NCI-H748 (cell line): ENCODE measurements around the gene SP140L.
"Not testable (repeated sequence)": the region's sequence is repeated elsewhere in the genome, so short reads cannot be mapped to it uniquely, and the experiment has no call there.

Source experiments
- DNase-seq: peaks from one replicate; lab custom pipeline; 2025; ENCODE audit not compliant: unreplicated experiment; lab: John Stamatoyannopoulos, UW

Gene SP140L

DNA sequence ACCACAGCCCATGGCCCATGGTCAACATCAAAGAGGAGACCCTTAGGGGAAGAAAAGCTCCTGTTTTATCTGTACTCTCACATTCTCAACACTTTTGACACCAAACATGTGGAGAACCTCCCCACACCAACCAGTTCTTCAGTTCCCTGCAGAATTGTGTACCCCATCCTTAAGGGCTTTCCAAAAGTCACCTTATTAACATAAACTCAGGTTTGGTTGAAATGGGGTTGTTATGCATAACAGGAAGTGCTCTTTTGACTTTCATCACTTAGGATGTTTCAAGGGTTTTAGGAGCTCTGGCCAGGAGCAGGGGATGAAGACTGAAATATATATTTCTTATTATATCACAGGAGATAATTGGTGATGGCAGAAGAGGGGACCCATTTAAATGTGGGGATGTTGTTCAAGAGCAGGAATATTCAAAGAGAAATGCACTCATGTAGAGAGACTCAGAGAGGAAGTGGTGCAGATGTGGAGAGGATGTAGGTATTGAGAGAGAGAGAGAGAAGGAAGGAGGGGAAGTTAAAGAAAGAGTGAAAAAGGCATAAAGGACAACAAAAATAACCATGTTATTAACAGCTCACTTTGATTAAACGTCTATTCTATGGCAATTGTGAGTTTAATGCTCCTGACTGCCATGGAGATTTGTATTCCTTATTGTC lies 35.2 kb downstream of the SP140L start:
- no peak for DNase-seq

DNA sequence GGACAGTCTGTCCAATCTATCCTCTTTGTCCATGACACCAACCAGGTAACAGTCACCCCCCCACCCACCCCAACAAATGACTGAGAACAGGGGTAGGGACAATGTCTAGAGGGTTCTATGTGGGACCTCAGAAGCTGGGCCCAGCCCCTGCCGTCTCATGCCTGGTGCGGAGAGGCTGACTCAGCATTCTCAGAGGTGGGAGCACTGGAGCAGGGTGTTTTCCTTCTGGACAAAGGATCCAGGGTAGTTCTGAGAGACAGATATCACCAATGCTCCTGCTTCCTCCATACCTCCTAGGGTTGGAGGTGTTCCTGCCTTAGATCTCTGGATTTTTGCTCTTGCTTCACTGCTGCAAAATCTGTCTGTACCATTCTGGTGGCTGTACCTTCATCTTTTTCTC lies 55.1 kb downstream of the SP140L start:
- DNase-seq: no peak

DNA sequence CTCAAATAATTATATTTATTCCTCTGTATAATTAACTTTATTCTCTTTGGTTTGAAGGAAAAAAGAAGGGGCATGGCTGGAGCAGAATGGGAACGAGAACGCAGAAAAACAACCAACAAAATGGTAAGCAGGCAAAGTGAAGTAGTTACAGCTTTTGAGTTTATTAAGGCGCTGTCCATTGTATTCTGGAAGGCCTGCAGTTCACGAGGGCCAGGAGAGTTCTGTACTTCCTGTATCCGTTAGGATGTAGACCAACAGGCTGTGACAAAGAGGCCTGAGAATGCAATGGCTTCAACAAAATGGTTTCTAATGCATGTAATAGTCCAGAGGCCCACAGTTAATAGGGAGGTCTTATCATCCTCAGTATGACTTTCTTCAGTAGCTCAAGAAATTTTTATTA lies 56.5 kb downstream of the SP140L start:
- no peak for DNase-seq

DNA sequence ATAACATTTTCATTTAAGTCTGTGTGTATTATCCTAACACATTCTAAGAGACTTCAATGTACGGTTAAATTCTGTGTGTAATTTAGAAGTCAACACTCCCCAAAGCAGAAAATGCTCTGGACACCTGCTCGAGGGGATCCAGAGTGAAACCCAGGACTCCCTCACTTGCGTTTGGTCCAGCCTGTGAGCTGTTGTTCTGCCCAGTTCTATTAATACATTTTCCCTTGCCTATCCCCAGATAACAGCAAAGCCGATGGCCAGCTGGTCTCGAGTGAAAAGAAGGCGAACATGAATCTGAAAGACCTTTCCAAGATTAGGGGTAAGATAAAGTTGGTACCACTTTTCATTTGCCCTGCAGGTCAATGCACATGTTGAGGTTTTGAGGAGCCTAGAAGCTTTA lies 58.0 kb downstream of the SP140L start:
- DNase-seq: no peak

DNA sequence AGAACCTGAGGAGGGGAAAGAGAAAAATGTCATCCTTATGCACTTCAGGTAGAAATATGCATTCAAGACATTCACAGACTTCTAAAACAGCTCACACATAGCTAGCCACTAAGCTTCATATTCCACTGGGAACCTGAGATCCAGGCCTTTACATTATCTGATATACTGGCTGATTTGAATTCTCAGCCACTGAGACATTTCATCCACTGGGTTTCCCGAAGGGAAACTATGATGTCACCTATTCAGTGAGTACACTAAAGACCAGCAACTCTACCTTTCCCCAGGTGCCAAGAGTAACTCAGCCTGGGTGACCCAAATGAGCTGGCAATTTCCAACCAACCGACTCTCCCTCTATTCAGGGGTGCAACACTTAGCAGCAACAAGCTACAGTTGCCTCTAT lies 67.3 kb downstream of the SP140L start:
- no peak for DNase-seq

DNA sequence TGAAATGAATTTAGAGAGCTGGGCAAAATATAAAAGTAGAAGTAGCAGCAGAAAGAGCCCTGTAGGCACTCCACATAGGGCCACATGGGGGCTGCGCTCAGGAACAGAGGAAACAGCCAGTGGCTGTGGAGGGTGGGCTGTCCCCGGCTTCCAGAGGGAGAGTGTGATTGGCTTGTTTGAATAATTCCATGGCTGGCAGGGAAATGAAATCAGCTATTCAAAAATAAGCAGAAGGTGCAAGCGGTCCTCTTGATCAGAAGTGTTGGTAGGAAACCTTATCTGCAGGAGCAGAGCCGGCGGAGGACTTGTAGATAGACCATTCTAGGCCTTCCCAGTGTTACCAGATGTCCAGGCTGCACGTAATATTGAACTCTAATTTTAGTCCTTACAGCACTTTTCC lies 71.7 kb downstream of the SP140L start:
- DNase-seq: not testable (repeated sequence)

DNA sequence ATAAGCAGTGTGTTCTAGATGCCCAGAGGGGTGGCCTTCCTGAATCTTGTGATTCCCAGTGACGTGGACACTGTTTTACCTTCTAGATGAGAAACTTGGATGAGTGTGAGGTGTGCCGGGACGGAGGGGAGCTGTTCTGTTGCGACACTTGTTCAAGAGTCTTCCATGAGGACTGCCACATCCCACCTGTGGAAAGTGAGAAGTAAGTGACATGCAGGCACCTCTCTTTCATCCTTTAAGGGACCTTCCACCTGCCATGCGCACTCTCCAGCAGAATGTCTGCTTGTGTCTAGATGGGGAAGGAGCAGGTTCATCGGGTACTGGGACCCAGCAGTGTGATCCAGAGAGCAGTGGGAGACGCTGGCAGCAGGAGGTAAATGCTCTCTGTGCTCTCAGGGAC lies 73.0 kb downstream of the SP140L start:
- DNase-seq: no peak

DNA sequence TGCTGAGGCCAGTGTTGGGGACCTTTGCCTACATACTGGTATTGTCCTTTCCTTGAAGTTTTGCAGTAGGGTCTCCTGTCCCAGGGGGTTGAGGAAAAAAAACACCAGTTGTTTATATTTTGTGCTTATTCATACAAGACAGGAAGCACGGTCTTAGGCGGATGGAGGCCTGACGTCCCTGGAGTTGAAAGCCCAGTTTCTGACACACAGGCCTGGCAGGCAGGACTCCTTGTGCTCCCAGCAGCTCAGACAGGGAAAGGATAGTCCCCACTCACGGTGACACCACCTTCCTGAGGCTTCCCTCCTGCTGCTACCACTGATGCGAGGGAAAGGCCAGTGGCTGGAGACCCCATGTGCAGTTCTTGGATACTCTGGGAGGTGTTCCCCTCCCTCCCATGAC lies 73.5 kb downstream of the SP140L start:
- no peak for DNase-seq

DNA sequence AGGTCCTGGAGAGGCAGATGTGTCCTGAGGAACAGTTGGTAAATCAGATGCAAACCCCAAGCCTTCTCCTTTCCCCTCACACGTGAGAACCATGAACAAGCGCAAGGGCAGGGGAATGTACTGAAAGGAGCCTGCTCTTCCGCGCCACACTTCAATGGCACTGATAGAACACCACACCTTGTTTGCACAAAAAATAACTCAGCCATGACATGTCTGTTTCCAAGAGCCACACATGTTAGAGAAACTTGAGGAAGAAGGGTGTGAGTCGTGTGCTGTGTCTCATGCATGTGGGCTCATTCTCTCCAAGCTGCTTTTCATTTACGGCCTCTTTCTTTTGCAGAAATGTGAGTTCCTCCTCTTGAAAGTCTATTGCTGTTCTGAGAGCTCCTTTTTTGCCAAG lies 74.0 kb downstream of the SP140L start:
- DNase-seq: not testable (repeated sequence)

DNA sequence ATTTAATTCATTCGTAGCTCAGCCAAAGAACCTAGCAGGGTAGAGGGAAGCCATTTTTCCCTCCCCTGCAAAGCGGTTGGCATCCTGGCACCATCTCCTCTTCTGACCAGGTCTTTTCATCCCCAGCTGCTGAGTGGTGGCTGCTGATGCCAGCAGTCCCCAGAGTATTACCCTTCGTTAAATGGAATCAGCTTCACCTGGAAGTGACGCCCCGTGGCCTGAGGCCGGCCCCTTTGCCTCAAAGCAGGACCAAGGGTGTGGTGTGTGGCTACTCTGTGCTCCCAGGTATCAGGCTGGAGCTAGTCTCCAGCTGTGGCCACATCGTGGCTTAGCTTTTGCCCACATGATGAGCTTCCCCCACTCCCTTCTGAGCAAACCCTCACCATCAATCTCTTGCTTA lies 76.8 kb downstream of the SP140L start:
- DNase-seq: no peak

DNA sequence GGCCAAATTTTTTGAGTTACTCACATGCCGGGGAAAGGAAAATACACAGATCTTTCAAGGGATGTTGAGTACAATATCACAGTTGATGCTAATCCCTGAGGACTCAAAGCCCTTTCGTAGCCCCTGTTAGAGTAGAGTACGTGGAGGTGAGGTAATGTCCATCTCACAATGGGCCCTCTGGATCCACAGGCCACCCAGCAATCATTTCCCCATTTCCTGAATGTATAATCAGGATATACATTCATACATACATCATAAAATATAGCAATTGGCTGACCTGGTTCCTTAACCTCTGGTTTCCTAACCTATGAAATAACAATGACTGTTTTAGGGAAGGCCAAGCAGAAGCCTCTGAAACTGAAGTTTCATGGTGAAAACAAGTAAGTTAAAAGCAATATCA lies 78.8 kb downstream of the SP140L start:
- DNase-seq: no peak

DNA sequence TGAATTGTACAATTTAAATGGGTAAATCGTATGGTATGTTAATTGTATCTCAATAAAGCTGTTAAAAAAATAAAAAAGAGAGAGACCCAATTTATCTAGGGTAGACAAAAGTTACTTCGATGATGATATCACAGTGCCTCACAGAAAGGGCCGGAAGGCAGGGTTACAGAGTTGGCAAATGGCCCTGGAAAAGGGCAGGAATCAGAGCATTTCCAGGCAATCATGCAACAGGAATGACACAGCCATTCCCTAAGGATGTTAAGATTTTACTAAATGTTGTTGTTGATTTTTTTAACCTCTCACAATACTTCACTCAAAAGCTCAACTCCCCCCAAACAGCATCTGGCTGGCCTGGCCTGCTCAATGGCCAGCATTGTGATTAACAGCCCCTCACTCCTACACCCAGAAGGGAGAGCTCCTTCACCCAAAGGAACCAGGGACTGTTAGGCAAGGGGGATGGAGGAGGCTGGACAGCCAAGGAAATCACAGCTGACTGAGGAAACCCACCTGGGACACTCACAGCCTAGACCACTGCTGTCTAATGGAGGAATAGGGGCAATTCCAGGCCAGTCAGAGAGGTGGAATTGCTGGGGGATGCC lies 81.3 kb downstream of the SP140L start:
- DNase-seq: no peak

DNA sequence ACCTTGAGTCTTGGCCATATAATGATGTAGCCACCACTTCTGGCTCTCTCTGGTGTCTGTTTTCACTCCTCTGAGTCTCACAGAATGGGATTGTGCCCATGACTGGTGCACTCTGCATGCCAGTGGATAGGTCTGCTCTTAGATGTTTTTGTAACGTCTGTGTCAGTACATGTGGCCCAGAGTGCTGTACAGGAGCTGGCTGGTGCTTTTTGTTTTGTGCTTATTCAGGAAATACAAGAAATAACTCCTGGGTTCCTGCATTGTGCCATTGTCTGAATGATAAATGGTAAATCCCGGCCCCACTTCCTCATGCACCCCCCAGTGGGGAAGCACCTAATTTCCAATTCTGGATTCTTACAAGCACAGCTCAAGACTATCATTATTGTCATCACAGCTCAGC lies 82.3 kb downstream of the SP140L start:
- not testable (repeated sequence) for DNase-seq

DNA sequence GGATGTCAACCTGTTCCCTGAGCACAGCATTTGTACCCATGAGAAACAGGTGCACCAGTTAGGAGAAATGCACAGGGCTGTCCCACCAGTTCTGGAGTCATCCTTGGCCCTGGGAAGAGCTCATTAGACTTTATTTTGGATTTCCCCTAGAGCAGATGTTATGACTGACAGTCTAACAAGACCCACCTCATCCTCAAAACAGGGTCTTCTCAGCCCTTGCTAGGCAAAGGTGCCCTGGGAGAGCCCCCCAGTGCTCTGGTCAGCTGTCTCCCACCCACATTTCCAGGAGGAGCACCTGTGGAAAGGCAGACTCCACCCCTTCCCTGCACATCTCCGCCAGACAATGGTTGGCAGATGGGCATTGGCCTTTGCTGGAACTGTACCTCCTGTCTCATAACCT lies 83.3 kb downstream of the SP140L start:
- DNase-seq: no peak

DNA sequence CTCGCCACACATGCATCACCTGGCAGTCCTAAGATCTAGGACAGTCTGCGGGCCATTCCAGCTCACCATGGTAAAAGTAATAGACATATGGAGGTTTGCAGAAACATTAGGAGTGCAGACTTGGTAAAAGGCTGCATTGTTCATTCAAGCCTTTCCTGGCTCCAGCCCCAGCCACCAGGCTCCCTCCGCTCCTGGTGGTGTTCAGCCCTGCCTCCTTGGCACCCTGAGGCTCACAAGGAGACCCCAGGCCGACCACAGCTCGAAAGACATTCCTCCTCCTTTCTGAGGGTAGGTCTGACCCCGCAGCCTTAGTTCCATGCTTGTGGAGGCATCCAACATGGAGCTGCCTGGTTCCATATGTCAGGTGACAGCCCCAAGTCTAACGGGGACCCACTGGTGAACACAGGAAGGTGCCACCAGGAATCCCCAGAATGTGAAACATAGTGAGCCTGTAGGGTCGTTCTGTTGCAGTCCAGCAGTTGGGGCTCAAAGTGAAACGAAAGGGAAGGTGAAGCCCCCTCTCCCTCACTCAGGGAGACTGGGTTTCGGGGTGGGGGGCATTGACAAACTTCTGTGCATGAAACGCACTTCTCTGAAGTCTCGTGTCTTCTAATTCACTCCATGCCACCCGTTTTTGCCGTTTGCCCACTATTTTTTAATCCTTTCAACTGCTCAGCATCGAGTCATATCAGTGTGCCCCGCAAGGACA lies 84.0 kb downstream of the SP140L start:
- DNase-seq: peak; percentile 12

DNA sequence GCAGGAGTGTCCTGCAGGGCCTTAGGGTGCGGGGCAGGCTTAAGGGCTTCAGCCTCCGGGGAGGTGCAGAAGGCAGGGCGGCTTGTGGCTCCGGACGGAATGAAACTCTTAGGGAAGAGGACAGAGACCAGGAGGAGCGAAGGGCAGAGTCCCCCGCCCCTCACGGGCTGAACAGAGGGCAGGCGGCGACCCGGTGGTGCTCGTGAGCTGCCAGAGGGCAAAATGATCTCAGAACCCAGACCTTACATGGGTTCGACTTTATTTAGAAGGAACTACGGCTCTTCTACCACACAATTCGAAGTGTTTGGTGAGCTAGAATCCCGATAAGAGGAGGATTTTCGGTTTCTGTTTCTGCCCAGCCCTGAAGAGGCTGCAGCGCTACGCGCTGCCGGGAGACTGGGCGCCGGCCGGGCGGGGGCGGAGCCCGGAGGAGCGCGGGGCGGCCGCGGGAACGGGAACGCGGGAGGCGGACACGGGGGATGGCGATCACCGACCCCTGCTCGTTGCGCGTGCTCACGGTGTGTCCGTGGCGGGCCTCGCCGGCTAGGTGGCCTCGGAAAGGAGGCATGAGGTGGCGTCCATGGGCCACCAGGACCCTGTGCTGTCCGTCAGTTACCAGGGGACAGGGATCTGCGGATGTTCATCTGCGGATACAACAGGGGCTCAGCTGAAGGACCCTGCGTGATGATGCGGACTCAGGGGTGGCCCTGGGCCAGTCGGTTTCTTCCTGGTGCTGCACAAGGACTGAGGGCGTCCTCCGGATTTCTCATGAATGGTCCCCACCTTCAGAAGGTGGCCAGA lies 84.8 kb downstream of the SP140L start:
- peak; percentile 59 for DNase-seq

DNA sequence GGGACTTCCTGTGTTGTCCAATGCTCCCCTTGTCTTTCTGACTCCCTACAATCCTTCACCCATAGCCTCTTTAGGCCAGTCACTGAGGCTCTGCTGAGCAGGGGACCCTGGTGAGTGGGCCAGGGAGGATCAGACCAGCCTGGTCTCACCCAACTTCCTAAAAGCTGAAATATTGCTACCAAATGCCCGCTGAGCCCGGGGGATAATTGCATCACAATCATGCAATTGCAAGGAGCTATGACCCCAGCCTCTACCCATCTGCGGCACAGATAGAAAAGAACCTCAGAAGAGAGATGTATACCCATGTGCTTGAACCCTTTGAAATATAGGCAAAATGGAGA lies 85.3 kb downstream of the SP140L start:
- no peak for DNase-seq

DNA sequence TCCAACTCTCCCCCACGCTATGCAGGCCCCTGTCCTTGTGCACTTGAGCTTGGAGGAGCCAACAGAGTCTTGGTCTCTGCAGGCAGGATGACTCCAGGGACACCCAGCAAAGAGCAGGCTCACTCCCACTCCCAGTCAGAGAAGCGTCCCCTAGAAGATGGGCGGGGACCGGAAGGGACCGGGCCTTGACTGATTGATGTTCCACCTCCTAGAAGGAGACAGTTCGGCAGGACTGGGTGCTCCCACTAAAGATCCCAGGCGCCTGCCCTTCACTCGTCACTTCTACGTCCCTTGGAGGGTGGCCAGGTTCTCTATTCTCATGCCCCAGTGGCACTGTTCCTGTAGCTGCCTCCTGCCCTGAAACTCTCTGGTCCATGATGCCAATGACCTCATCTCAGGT lies 85.9 kb downstream of the SP140L start:
- DNase-seq: no peak

DNA sequence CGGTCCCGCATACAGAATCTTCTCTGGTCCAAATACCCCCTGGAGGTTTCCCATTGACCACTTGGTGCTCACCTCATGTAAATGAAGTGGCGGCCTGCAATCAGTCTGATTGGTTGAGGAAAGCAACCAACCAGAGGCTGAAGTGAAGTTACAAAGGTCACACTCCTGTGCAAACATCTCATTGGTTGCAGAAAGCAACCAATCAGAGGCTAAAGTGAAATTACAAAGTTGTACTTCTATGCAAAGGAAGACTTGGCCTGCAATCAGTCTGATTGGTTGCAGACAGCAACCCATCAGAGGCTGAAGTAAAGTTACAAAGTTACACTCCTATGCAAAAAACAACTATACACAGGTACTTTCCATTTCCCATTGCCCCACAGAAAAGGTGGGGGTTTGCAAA lies 86.5 kb downstream of the SP140L start:
- DNase-seq: no peak

DNA sequence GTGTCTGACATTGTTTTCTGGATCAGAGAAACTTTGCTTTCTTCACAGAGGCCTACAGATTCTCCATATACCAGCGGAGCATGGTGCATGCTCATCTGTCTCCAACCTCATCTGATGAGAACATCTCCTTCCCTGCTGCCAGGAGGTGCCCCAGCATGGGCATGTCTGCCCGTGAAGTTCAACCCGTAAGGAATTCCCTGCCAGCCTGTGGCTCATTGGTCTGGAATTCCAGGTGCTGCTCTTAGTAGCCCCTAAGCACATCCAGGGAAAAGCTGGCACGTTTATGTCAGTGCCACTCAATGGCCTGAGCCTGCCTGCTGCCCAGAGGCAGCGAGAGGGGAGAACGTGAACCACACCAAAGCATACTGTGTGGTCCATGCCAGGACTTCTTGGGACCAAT lies 87.3 kb downstream of the SP140L start:
- DNase-seq: no peak

DNA sequence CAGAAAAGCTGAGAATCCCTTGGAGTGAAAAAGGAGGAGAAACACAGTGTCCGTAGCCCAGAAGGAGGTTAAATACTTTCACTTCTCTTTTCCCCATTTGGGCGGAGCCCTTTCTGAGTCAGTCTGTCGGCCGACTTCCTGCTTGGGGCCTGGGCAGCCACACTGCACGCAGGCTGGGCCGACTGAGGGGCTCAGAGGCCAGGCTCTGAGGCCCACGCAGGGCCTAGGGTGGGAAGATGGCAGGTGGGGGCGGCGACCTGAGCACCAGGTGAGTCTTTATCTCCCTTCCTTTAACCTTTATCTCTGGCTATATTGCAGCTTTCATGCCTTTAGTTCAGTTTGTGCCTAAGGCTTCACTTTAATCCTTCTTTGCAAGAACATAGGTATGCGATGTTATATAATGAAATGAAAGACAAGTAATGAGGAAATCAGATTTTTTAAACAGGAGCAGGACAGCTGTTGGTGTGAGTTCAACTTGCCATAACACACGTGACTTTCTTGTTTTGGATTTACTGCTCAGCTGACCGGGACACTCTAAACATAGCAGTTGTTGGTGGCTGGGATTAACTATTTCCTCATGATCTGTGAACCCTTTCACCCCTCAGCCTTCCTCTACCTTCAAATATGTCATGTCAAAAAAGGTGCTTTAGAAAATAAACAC lies 89.2 kb downstream of the SP140L start, which contains the start of gene SP100:
Gene SP100 (plus strand): TSS at position 141 of the 661 bp plus-strand sequence. CDS start 96 bp downstream, at position 237.
- DNase-seq: no peak
